Endothelial cell of umbilical vein (primary cell): ENCODE measurements around the gene MYH15. TPM values are rescaled to one million over a fixed set of nuclear protein-coding genes. Genes with fewer than 3 reads are reported as not detected.

Experiments used
- BruUV-seq: library from RNA; stranded (reverse); fragments of 400-500 nt; replicated peaks from 2 replicates; lab custom pipeline; 2021; lab: Mats Ljungman, UMichigan
- CTCF ChIA-PET: fragments of 300-600, 350-600 bp; sonication (Branson Sonifier 250); formaldehyde crosslinking; loops from one replicate; lab custom pipeline; 2021; ENCODE audit warnings: antibody characterized with exemption, inconsistent platforms; lab: Charles Lee
- POLR2A ChIA-PET: fragments of 300-600, 350-600 bp; sonication (Branson Sonifier 250); formaldehyde crosslinking; loops from one replicate; lab custom pipeline; 2021; ENCODE audit warnings: antibody characterized with exemption, inconsistent platforms; lab: Charles Lee
- DNase-seq: peaks from one replicate; pipeline ENCODE4 v3.0.0-alpha.2; 2011; ENCODE audit warnings: low read depth, low spot score
- FAIRE-seq: peaks from 2 replicates; lab custom pipeline; 2011; peaks lifted over from hg19 to GRCh38; lab: Jason Lieb, UNC
- H2AFZ ChIP-seq: 2 replicates; pipeline ENCODE4 v1.6.0; 2012; ENCODE audit warnings: low read depth, low read length, control low read depth, inconsistent platforms
- H3K27ac ChIP-seq: 2 replicates; pipeline ENCODE4 v1.5.1; 2011; ENCODE audit warnings: low read depth, mild to moderate bottlenecking, control low read depth, low read length, moderate library complexity; ENCODE audit not compliant: insufficient read depth
- H3K27me3 ChIP-seq, 2 experiments: 2 replicates each; pipeline versions ENCODE4 v1.6.0 to v1.6.1; 2011; ENCODE audit warnings: low read length in 2 of 2, mixed read lengths in 1 of 2; ENCODE audit not compliant: control insufficient read depth in 2 of 2, insufficient read depth in 2 of 2
- H3K36me3 ChIP-seq, 2 experiments: 2 replicates in 1 of 2; 3 replicates in 1 of 2; pipeline ENCODE4 v1.5.1; 2011; ENCODE audit warnings: low read length in 2 of 2, mild to moderate bottlenecking in 1 of 2, moderate library complexity in 1 of 2; ENCODE audit not compliant: control insufficient read depth in 2 of 2, insufficient read depth in 2 of 2; ENCODE audit errors: extremely low read depth in 1 of 2
- H3K4me1 ChIP-seq: 3 replicates; pipeline ENCODE4 v1.5.1; 2011; ENCODE audit warnings: mild to moderate bottlenecking, low read length; ENCODE audit not compliant: control insufficient read depth, insufficient read depth; ENCODE audit errors: extremely low read depth
- H3K4me2 ChIP-seq: 2 replicates; pipeline ENCODE4 v1.6.1; 2011; ENCODE audit warnings: low read length, control low read depth, mixed read lengths; ENCODE audit not compliant: insufficient read depth
- H3K4me3 ChIP-seq, 3 experiments: fragments of 200-600 bp in 1 of 3; sonication (generic), shearing (Covaris generic) in 1 of 3; replicated peaks in 1 of 3; 2 replicates each; pipeline ENCODE4 v1.5.1; 2011 to 2016; ENCODE audit warnings: control low read depth in 3 of 3, low read length in 3 of 3, mild to moderate bottlenecking in 2 of 3, inconsistent platforms in 1 of 3, low read depth in 1 of 3, moderate library complexity in 1 of 3; ENCODE audit not compliant: insufficient read depth in 1 of 3
- H3K79me2 ChIP-seq: 2 replicates; pipeline ENCODE4 v1.6.0; 2012; ENCODE audit warnings: low read length, inconsistent platforms; ENCODE audit not compliant: control insufficient read depth, insufficient read depth
- H3K9ac ChIP-seq: replicated peaks from 2 replicates; pipeline ENCODE3; 2011; ENCODE audit warnings: low read length, control low read depth; ENCODE audit not compliant: insufficient read depth; ENCODE audit errors: extremely low read depth
- H3K9me1 ChIP-seq: replicated peaks from 3 replicates; pipeline ENCODE4 v1.6.0; 2011; ENCODE audit warnings: mild to moderate bottlenecking, low read length; ENCODE audit not compliant: control insufficient read depth, insufficient read depth; ENCODE audit errors: extremely low read depth
- H3K9me3 ChIP-seq: replicated peaks from 2 replicates; pipeline ENCODE4 v1.5.1; 2012; ENCODE audit warnings: low read length, inconsistent platforms; ENCODE audit not compliant: control insufficient read depth, insufficient read depth
- H4K20me1 ChIP-seq: replicated peaks from 2 replicates; pipeline ENCODE3; 2011; ENCODE audit warnings: mild to moderate bottlenecking, low read length; ENCODE audit not compliant: control insufficient read depth, insufficient read depth; ENCODE audit errors: extremely low read depth
- CTCF ChIP-seq, 2 donors: IDR thresholded peaks; 1 replicate in 1 of 2; 2 replicates in 1 of 2; pipeline ENCODE4 v1.5.1; 2011; ENCODE audit warnings: low read length in 2 of 2, mild to moderate bottlenecking in 2 of 2, moderate library complexity in 2 of 2, control low read depth in 1 of 2, inconsistent platforms in 1 of 2, low read depth in 1 of 2; ENCODE audit not compliant: insufficient read depth in 1 of 2; ENCODE audit errors: extremely low read depth in 1 of 2
- EZH2 ChIP-seq: IDR thresholded peaks from 2 replicates; pipeline ENCODE4 v1.6.1; 2012; ENCODE audit warnings: borderline replicate concordance, low read depth, mild to moderate bottlenecking, moderate library complexity, low read length, inconsistent platforms; ENCODE audit not compliant: severe bottlenecking
- FOS ChIP-seq: IDR thresholded peaks from 2 replicates; pipeline ENCODE4 v1.6.1; 2011; ENCODE audit warnings: mild to moderate bottlenecking, low read length, moderate library complexity, borderline replicate concordance; ENCODE audit not compliant: insufficient read depth
- GATA2 ChIP-seq: IDR thresholded peaks from 2 replicates; pipeline ENCODE4 v1.7.0; 2011; ENCODE audit warnings: low read depth, mild to moderate bottlenecking, moderate library complexity, mixed read lengths, low read length; ENCODE audit not compliant: insufficient read length, insufficient read depth
- JUN ChIP-seq: IDR thresholded peaks from 2 replicates; pipeline ENCODE4 v1.6.1; 2011; ENCODE audit warnings: borderline replicate concordance, low read depth; ENCODE audit not compliant: insufficient read length, insufficient read depth
- MAX ChIP-seq: IDR thresholded peaks from 2 replicates; pipeline ENCODE4 v1.6.1; 2011; ENCODE audit not compliant: insufficient read depth, insufficient read length
- MYC ChIP-seq: IDR thresholded peaks from one replicate; pipeline ENCODE4 v1.6.1; 2011; ENCODE audit warnings: mild to moderate bottlenecking, low read depth, low read length
- POLR2A ChIP-seq: IDR thresholded peaks from 2 replicates; pipeline ENCODE4 v1.6.1; 2012; ENCODE audit warnings: low read depth, mild to moderate bottlenecking, control low read depth, low read length
- POLR2AphosphoS5 ChIP-seq: IDR thresholded peaks from 2 replicates; pipeline ENCODE4 v1.6.1; 2012; ENCODE audit warnings: low read depth, mild to moderate bottlenecking, control low read depth, low read length, moderate library complexity; ENCODE audit not compliant: insufficient read depth
- dilution Hi-C: fragments of 300-500 bp; cut with MboI; formaldehyde crosslinking; loops from one replicate; pipeline ENCODE4 v1.15.0; 2019; ENCODE audit warnings: low sequenced_read_pairs; ENCODE audit not compliant: extremely low pct_ligation_motif_present
- intact Hi-C: fragments of 100-400 bp; cut with micrococcal nuclease; formaldehyde crosslinking; loops from one replicate; pipeline ENCODE4 v1.10.0; 2022
- polyA plus RNA-seq, 4 experiments: library from polyadenylated mRNA; depleted of rRNA in 3 of 4; stranded (reverse) in 3 of 4; unstranded in 1 of 4; fragments of >200 nt; gene quantifications; 2 replicates each; pipeline versions ENCODE4 v1.2.1 to v1.2.3, GENCODE V29; 2011 to 2012; ENCODE audit warnings: missing spikeins in 1 of 4
- total RNA-seq: library from RNA; stranded (reverse); gene quantifications from 2 replicates; pipeline ENCODE4 v1.2.3, GENCODE V29; 2021

Gene MYH15
- total and polyA plus RNA-seq, 2 donors (not counting 3 experiments of a cell fraction or from before 2014, with no cell fraction given): 0.27 TPM; not detected in 1

DNA sequence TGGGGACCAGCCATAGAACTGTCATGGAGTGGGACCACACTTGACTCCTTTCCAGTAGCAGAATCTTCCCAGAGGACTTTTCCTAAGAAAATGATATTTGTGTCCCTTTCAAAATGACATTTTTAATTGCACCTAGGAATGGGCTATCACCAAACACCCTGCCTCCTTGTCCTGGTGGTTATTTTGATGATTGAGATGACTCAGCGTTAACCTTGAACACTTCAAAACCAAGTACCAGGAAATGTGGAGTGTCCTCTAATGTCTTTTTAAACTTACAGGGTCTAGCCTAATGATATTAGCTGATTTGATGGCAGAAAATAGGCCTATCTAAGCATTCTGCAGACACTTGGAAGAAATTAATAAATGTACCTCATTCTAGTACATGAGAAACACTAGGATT is 123.3 kb downstream of the MYH15 start:
- no peak overlapping the region for H3K4me3 ChIP-seq
- H3K4me1 ChIP-seq: no peaks in the 10 kb centered on the region
- BruUV-seq: no TSS peak
- intact Hi-C loops: no loop called here
- CTCF ChIA-PET: no interaction called here
- no peak for FAIRE-seq
- dilution Hi-C loops: no loop called here
- no peaks in the 10 kb centered on the region for H3K36me3 ChIP-seq
- POLR2A ChIA-PET: no interaction called here
- H3K9me1 ChIP-seq: no peaks in the 10 kb centered on the region
- H3K9ac ChIP-seq: no peak overlapping the region
- H3K4me2 ChIP-seq: no peak overlapping the region
- no peaks in the 10 kb centered on the region for H3K9me3 ChIP-seq
- H3K27me3 ChIP-seq: peaks cover 2% of the 10 kb centered on the region in 2 experiments
- H4K20me1 ChIP-seq: no peaks in the 10 kb centered on the region
- no peak for DNase-seq
- H3K79me2 ChIP-seq: no peaks in the 10 kb centered on the region
- H3K27ac ChIP-seq: no peak overlapping the region
- TF ChIP-seq MAX: no peak
- TF ChIP-seq GATA2: no peak
- no peak for TF ChIP-seq POLR2AphosphoS5
- TF ChIP-seq FOS: no peak
- TF ChIP-seq EZH2: no peak
- TF ChIP-seq JUN: no peak
- TF ChIP-seq POLR2A: no peak
- TF ChIP-seq CTCF (IDR thresholded peaks at IDR 0.05; ENCODE audit: extremely low read depth in 1 of 2, insufficient read depth in 1 of 2, low read depth in 1 of 2, low read length in 2 of 2): no peak
- no peak for TF ChIP-seq MYC
- no peak overlapping the region for H2AFZ ChIP-seq
